Activated CD4-positive, CD25-positive, alpha-beta regulatory T cell treated with anti-CD3 and anti-CD28 coated beads, Interleukin-2, amount 50 U/mL, for 72 hours (primary cell): ENCODE measurements around the gene GPR50.

Experiments
- DNase-seq: peaks from one replicate; pipeline ENCODE4 v3.0.0; 2021

GPR50 gene

DNA sequence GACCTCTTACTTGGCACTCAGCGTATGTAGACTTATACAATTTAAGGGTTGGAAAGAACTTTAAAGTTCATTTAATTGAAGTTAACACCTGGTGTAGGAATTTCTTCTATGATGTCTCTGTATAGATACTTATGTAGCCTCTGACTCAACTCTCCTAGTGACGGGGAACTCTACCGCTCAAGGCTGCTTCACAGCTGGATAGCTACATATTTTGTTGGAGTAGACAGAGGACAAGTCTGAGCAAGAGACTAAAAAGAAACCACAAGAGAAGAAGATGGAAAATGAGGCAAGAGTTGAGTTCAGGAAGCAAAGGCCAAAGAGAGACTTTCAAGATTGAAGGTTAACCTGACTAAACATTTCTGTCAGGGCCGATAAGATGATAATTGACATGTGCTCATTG, 52.6 kb downstream of the GPR50 start:
- DNase-seq, result no peak
